ENCODE measurements around the gene DHRSX.

DNA sequence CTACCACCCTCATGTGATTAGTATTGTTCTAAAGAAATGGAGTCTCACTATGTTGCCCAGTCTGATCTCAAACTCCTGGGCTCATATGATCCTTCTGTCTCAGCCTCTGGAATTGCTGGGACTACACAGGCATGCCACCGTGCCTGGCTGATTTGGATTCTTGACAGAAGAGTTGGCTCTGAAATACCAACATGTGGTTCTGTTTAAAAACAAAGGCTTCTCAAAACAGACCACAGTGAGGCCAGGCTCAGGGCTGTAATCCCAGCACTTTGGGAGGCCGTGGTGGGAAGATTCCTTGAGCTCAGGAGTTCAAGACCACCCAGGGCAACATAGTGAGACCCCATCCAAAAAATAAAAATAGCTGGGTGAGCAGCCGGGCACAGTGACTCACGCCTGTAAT is 126.7 kb downstream of the DHRSX start:
- TF ChIP-seq, protein P1, sequence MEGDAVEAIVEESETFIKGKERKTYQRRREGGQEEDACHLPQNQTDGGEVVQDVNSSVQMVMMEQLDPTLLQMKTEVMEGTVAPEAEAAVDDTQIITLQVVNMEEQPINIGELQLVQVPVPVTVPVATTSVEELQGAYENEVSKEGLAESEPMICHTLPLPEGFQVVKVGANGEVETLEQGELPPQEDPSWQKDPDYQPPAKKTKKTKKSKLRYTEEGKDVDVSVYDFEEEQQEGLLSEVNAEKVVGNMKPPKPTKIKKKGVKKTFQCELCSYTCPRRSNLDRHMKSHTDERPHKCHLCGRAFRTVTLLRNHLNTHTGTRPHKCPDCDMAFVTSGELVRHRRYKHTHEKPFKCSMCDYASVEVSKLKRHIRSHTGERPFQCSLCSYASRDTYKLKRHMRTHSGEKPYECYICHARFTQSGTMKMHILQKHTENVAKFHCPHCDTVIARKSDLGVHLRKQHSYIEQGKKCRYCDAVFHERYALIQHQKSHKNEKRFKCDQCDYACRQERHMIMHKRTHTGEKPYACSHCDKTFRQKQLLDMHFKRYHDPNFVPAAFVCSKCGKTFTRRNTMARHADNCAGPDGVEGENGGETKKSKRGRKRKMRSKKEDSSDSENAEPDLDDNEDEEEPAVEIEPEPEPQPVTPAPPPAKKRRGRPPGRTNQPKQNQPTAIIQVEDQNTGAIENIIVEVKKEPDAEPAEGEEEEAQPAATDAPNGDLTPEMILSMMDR (conservative IDR thresholded peaks at IDR 0.05 in 1 of 2, IDR thresholded peaks at IDR 0.05 in 1 of 2; ENCODE audit: extremely low read depth in 1 of 2, insufficient read depth in 1 of 2, low read depth in 1 of 2, low read length in 2 of 2) = no peak
- TF ChIP-seq EZH2 (IDR thresholded peaks at IDR 0.05; ENCODE audit: borderline replicate concordance, low read length) = no peak
